Measurements from ENCODE around the gene PSORS1C2.
"Not testable (repeated sequence)": the region's sequence is repeated elsewhere in the genome, so short reads cannot be mapped to it uniquely, and the experiment has no call there.

Gene PSORS1C2

DNA sequence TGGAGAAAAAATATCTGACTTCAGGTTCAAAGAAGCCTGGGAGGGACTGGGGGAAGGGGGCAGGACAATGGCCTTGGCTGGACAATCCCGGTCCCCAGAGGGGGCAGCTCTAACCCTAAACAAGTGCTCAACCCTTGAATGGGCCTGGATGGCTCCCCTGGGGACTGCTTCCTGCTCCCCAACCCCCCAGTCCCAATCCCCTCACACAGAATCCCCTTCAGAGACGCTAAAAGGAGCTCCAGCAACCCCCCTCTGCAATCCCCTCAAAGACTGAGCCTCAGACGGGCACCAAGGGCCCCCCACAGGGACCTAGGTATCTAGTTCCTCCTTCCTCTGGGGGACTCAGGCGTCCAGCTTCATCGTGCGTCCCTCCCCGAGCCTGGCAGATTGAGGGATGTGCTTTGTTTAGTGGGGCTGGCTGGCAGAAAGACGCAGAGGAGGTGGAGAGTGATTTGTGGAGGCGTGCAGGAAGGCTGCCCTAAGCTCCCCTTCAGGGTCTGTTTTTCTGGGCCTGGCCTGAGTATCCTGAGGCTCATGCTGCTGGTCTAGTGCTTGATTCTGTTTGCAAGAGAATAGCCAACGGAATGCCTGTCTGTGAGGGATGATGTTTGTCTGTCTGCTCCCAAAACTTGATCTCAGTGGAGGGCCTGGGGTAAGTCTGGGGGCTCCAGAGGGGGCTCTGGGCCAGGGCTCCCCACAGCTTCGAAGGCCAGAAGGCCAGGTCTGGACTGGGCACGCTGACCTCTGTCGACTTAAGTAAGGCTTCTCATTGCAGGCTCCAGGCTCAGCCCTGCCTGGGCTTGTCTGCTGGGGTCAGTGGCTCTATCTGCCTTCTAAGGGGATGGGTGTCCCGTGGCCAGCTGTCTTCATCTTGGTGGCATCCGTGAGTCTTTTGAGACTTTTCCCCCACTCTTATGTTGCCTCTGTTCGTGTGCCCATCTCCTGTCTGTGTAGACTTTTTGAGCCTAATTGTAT is 33.4 kb upstream of the PSORS1C2 start:
- H3K4me3 ChIP-seq (replicated peaks; ENCODE audit: low read depth, low read length), result no peak overlapping the region
- no peak for DNase-seq (ENCODE audit: extremely low read depth, low read depth)
- TF ChIP-seq, protein P1, sequence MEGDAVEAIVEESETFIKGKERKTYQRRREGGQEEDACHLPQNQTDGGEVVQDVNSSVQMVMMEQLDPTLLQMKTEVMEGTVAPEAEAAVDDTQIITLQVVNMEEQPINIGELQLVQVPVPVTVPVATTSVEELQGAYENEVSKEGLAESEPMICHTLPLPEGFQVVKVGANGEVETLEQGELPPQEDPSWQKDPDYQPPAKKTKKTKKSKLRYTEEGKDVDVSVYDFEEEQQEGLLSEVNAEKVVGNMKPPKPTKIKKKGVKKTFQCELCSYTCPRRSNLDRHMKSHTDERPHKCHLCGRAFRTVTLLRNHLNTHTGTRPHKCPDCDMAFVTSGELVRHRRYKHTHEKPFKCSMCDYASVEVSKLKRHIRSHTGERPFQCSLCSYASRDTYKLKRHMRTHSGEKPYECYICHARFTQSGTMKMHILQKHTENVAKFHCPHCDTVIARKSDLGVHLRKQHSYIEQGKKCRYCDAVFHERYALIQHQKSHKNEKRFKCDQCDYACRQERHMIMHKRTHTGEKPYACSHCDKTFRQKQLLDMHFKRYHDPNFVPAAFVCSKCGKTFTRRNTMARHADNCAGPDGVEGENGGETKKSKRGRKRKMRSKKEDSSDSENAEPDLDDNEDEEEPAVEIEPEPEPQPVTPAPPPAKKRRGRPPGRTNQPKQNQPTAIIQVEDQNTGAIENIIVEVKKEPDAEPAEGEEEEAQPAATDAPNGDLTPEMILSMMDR (IDR thresholded peaks at IDR 0.05; ENCODE audit: low read depth, low read length, missing control alignments), result no peak

DNA sequence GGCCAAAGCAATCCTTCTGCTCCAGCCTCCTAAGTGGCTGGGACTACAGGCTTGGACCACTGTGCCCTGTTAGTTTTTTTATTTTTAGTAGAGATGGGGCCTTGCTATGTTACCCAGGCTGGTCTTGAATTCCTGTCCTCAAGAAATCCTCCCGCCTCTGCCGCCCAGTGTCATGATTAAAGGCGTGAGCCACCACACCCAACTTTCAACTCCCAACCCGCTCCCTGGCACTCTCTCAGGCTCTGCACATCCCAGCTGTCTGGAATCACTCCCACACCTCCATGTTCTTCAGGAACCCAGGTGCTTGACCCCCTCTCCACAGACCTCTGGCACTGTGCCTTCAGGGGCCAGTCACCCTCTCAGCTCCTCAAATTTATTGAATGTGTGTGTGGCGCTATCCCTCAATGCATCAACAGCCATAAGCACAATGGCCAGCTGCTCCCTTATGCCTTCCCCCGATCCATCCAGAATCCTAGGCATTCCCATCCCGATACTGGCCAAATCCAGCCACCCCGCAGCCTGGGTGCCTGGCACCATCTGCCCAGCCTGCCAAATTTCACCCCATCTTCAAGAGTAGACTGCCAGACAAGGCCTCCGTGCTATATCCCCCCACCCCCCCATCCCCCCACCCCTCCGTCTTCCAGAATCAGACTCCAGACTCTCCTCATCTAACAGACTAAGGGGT is 32.3 kb upstream of the PSORS1C2 start:
- H3K4me3 ChIP-seq (replicated peaks; ENCODE audit: low read depth, low read length), result no peak overlapping the region
- TF ChIP-seq, protein P1 (IDR thresholded peaks at IDR 0.05; ENCODE audit: low read depth, low read length, missing control alignments), result no peak
- no peak for DNase-seq (ENCODE audit: extremely low read depth, low read depth)

GRCh38 chr6:31170600-31170881 is 31.7 kb upstream of the PSORS1C2 start, which contains the start of gene POU5F1:
Gene POU5F1 (minus strand): TSS chr6:31170682. CDS start chr6:31170620, 62 bp downstream.
- no peak for DNase-seq (ENCODE audit: extremely low read depth, low read depth)

GRCh38 chr6:31169858-31170599 is 31.2 kb upstream of the PSORS1C2 start:
- not testable (repeated sequence) for DNase-seq (ENCODE audit: extremely low read depth, low read depth); H3K4me3 ChIP-seq (replicated peaks; ENCODE audit: low read depth, low read length)

More at GRCh38 chr6:31170600-31170881, 31.7 kb upstream of the PSORS1C2 start, which contains the start of gene POU5F1:
- TF ChIP-seq, protein P1 (IDR thresholded peaks at IDR 0.05; ENCODE audit: low read depth, low read length, missing control alignments), result no peak
- H3K4me3 ChIP-seq (replicated peaks; ENCODE audit: low read depth, low read length), result no peak within 1 kb of the TSS

DNA sequence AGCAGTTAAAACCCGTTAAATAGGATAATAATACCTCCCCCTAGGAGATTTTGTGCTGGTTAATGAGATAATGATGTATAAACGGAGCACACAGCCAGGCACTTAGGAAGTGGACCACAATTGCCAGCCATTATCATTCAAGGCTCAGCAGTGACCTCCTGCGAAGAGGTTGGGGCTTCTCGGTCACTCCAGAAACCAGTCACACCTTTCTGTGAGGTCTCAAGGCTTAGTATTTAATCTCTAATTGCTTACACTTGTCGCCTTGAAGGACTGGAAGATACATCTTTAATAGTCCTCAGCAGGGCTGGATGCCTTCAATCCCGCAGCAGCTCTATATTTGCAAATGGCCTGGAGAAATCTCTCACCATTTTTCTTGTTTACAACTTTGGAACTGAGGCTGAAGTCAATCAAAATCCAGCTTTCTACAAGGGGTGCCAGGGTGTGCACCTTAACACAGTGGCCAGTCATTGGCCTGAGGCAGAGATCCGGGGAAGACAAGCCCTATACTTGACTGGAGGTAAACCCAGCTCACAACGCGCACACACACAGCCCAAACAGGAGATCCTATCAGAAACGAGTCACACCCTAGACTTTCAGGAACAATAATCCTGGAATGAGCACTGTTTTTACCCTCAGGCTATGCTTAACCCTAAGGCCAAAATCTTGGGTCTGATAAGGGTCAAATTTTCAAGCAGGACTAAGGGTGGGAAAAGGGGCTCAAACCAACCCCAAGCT is 30.4 kb upstream of the PSORS1C2 start:
- H3K4me3 ChIP-seq (replicated peaks; ENCODE audit: low read depth, low read length), result no peak overlapping the region
- no peak for DNase-seq (ENCODE audit: extremely low read depth, low read depth)
- TF ChIP-seq, protein P1 (IDR thresholded peaks at IDR 0.05; ENCODE audit: low read depth, low read length, missing control alignments), result no peak

- TF ChIP-seq, protein P1 (IDR thresholded peaks at IDR 0.05; ENCODE audit: low read depth, low read length, missing control alignments), result no peak
- DNase-seq (ENCODE audit: extremely low read depth, low read depth), result no peak
- H3K4me3 ChIP-seq (replicated peaks; ENCODE audit: low read depth, low read length), result no peak overlapping the region
Measured at GRCh38 chr6:31168606-31169005, 29.7 kb upstream of the PSORS1C2 start.
